ENCODE measurements around the gene FAM111A. TPM values are rescaled to one million over a fixed set of nuclear protein-coding genes. Genes with fewer than 3 reads are reported as not detected.

Gene FAM111A
- total RNA-seq, 1 donor from 2014 or later: 64.3 TPM

DNA sequence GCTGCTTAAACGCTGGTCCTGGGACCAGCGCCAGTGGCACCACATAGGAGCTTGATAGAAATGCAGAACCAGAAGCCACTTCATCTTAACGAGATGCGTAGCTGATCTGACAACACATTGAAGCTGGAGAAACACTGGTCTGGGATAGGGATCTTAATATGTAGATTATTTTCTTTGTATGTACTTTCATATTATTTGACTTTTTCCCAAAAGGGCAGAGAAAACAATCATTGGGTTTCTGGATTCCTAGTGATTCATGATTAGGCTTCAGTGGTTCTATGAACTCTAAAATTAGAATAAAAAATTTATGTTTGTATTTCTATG, 57.7 kb downstream of the FAM111A start:
- Mint-ChIP-seq H3K27ac (peak overlapping the region; percentile 88), H3K36me3 (ENCODE audit: low read depth) (peaks cover 85% of the 10 kb centered on the region), H3K4me3 (peak overlapping the region; percentile 42), H3K27me3 (no peaks in the 10 kb centered on the region), H3K9me3 (no peaks in the 10 kb centered on the region), H3K4me1 (peaks cover 100% of the 10 kb centered on the region)
- intact Hi-C loops (cut with micrococcal nuclease): loop anchor here (1.0 kb wide), 4 partner anchors 8 to 73 kb away; partner anchors contain the start of gene DTX4
- POLR2A ChIA-PET: interaction anchor here (0.8 to 4.1 kb wide), 7 partner anchors 11 to 73 kb away, joined by 3 to 57 read pairs (median 4); partner anchors contain the start of genes DTX4 and MPEG1
- ATAC-seq (ENCODE audit: low read depth): peak; percentile 67
- DNase-seq: no peak
- TF ChIP-seq, protein P1, sequence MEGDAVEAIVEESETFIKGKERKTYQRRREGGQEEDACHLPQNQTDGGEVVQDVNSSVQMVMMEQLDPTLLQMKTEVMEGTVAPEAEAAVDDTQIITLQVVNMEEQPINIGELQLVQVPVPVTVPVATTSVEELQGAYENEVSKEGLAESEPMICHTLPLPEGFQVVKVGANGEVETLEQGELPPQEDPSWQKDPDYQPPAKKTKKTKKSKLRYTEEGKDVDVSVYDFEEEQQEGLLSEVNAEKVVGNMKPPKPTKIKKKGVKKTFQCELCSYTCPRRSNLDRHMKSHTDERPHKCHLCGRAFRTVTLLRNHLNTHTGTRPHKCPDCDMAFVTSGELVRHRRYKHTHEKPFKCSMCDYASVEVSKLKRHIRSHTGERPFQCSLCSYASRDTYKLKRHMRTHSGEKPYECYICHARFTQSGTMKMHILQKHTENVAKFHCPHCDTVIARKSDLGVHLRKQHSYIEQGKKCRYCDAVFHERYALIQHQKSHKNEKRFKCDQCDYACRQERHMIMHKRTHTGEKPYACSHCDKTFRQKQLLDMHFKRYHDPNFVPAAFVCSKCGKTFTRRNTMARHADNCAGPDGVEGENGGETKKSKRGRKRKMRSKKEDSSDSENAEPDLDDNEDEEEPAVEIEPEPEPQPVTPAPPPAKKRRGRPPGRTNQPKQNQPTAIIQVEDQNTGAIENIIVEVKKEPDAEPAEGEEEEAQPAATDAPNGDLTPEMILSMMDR (IDR thresholded peaks at IDR 0.05): no peak
- CTCF ChIA-PET: interaction anchor here (1.3 to 9.7 kb wide), 5 partner anchors 9 to 229 kb away, joined by 3 to 94 read pairs (median 4); partner anchors contain the start of gene DTX4

DNA sequence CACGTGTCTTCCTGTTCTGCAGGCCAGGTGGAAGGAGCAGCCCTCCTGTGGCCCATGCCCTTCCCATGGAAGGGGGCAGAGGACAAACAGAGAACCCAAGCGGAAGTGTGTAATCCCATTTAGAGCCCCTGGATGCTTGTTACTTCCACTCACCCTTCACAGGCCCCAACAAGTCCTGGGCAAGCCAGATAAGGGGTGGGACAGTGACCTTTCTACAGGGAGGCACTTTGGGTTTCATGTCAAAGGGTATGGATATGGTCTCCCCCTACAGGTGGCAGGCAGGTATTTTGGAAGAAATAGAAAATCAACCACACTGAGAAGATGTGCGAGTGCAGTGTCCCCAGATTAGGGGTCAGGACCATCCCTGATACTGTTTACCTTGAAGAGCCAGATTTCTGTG, 58.7 kb downstream of the FAM111A start:
- Mint-ChIP-seq H3K9me3 (no peaks in the 10 kb centered on the region), H3K36me3 (ENCODE audit: low read depth) (peaks cover 84% of the 10 kb centered on the region), H3K4me1 (peaks cover 99% of the 10 kb centered on the region), H3K4me3 (no peak overlapping the region), H3K27me3 (no peaks in the 10 kb centered on the region), H3K27ac (peak overlapping the region; percentile 88)
- no peak for DNase-seq
- intact Hi-C loops (cut with micrococcal nuclease): no loop called here
- no peak for ATAC-seq (ENCODE audit: low read depth)
- TF ChIP-seq, protein P1 (IDR thresholded peaks at IDR 0.05): no peak
- POLR2A ChIA-PET: interaction anchor here (2.3 to 6.3 kb wide), 3 partner anchors 21 to 29 kb away, joined by 7 to 69 read pairs (median 57); partner anchors contain the start of gene DTX4
- CTCF ChIA-PET: interaction anchor here (0.7 to 9.7 kb wide), 6 partner anchors 8 to 29 kb away, joined by 3 to 94 read pairs (median 4); partner anchors contain the start of genes DTX4 and MPEG1

Other genes starting within 250 kb of the FAM111A start
- gene GLYATL1, start 203.4 kb upstream of the FAM111A start, total RNA-seq: not detected in 2 replicates
- gene GLYATL1B, start 56.5 kb upstream of the FAM111A start, total RNA-seq: not detected in 2 replicates
- gene FAM111B, start 35.6 kb upstream of the FAM111A start, total RNA-seq: 48.0 and 49.1 TPM in 2 replicates
- gene DTX4, start 29.3 kb downstream of the FAM111A start, total RNA-seq: 24.2 TPM in 2 replicates
- 145 and 154 TPM in 2 replicates for gene MPEG1, start 70.1 kb downstream of the FAM111A start, total RNA-seq
- not detected in 2 replicates for gene OR5AN1, start 216.0 kb downstream of the FAM111A start, total RNA-seq